ENCODE results near the gene PCBP3.

The PCBP3 gene

GRCh38 chr21:45932922-45933502 lies 289.5 kb downstream of the PCBP3 start:
- TF ChIP-seq, protein P1, sequence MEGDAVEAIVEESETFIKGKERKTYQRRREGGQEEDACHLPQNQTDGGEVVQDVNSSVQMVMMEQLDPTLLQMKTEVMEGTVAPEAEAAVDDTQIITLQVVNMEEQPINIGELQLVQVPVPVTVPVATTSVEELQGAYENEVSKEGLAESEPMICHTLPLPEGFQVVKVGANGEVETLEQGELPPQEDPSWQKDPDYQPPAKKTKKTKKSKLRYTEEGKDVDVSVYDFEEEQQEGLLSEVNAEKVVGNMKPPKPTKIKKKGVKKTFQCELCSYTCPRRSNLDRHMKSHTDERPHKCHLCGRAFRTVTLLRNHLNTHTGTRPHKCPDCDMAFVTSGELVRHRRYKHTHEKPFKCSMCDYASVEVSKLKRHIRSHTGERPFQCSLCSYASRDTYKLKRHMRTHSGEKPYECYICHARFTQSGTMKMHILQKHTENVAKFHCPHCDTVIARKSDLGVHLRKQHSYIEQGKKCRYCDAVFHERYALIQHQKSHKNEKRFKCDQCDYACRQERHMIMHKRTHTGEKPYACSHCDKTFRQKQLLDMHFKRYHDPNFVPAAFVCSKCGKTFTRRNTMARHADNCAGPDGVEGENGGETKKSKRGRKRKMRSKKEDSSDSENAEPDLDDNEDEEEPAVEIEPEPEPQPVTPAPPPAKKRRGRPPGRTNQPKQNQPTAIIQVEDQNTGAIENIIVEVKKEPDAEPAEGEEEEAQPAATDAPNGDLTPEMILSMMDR (IDR thresholded peaks at IDR 0.05; ENCODE audit: insufficient read depth, low read length, poor library complexity, severe bottlenecking) = no peak
- TF ChIP-seq EZH2phosphoT487 (conservative IDR thresholded peaks at IDR 0.05; ENCODE audit: low read length) = no peak
- H3K4me2 ChIP-seq (ENCODE audit: low read depth, low read length, poor library complexity, severe bottlenecking) = no peak overlapping the region
- H3K79me2 ChIP-seq (ENCODE audit: insufficient read depth, low read length) = no peaks in the 10 kb centered on the region

GRCh38 chr21:45934085-45934484 lies 290.6 kb downstream of the PCBP3 start:
- H3K36me3 ChIP-seq (ENCODE audit: low read length) = no peaks in the 10 kb centered on the region
- no peak overlapping the region for H3K4me2 ChIP-seq (ENCODE audit: low read depth, low read length, poor library complexity, severe bottlenecking)
- no peaks in the 10 kb centered on the region for H3K27me3 ChIP-seq (ENCODE audit: low read length)
- H3K27ac ChIP-seq (ENCODE audit: low read depth, low read length) = no peak overlapping the region
- no peaks in the 10 kb centered on the region for H4K20me1 ChIP-seq (ENCODE audit: low read depth, low read length)
- no peak overlapping the region for H2AFZ ChIP-seq (ENCODE audit: low read depth, low read length, severe bottlenecking)
- no peaks in the 10 kb centered on the region for H3K79me2 ChIP-seq (ENCODE audit: insufficient read depth, low read length)
- no peaks in the 10 kb centered on the region for H3K9me2 ChIP-seq (replicated peaks; ENCODE audit: insufficient read depth, low read length)
- no peak overlapping the region for H3K9ac ChIP-seq (ENCODE audit: low read length)
- no peaks in the 10 kb centered on the region for H3K9me3 ChIP-seq (ENCODE audit: insufficient read depth, low read length)
- H3F3A ChIP-seq (ENCODE audit: insufficient read depth) = no peaks in the 10 kb centered on the region
- H3K4me3 ChIP-seq (ENCODE audit: insufficient read depth, low read length, poor library complexity, severe bottlenecking) = no peak overlapping the region
- TF ChIP-seq EZH2phosphoT487 (conservative IDR thresholded peaks at IDR 0.05; ENCODE audit: low read length) = no peak
- TF ChIP-seq, protein P1 (IDR thresholded peaks at IDR 0.05; ENCODE audit: insufficient read depth, low read length, poor library complexity, severe bottlenecking) = no peak

More at GRCh38 chr21:45932922-45933502, 289.5 kb downstream of the PCBP3 start:
- no peaks in the 10 kb centered on the region for H3K27me3 ChIP-seq (ENCODE audit: low read length)
- H3K4me3 ChIP-seq (ENCODE audit: insufficient read depth, low read length, poor library complexity, severe bottlenecking) = no peak overlapping the region
- H3K9me3 ChIP-seq (ENCODE audit: insufficient read depth, low read length) = no peaks in the 10 kb centered on the region
- H3F3A ChIP-seq (ENCODE audit: insufficient read depth) = no peaks in the 10 kb centered on the region
- no peak overlapping the region for H2AFZ ChIP-seq (ENCODE audit: low read depth, low read length, severe bottlenecking)
- no peaks in the 10 kb centered on the region for H3K9me2 ChIP-seq (replicated peaks; ENCODE audit: insufficient read depth, low read length)
- H3K27ac ChIP-seq (ENCODE audit: low read depth, low read length) = no peak overlapping the region
- H3K9ac ChIP-seq (ENCODE audit: low read length) = no peak overlapping the region
- no peaks in the 10 kb centered on the region for H3K36me3 ChIP-seq (ENCODE audit: low read length)
- no peaks in the 10 kb centered on the region for H4K20me1 ChIP-seq (ENCODE audit: low read depth, low read length)

- no peaks in the 10 kb centered on the region for H3K79me2 ChIP-seq (ENCODE audit: insufficient read depth, low read length)
- H3F3A ChIP-seq (ENCODE audit: insufficient read depth) = no peaks in the 10 kb centered on the region
- H3K36me3 ChIP-seq (ENCODE audit: low read length) = no peaks in the 10 kb centered on the region
- H2AFZ ChIP-seq (ENCODE audit: low read depth, low read length, severe bottlenecking) = no peak overlapping the region
- H3K9me2 ChIP-seq (replicated peaks; ENCODE audit: insufficient read depth, low read length) = no peaks in the 10 kb centered on the region
- TF ChIP-seq, protein P1 (IDR thresholded peaks at IDR 0.05; ENCODE audit: insufficient read depth, low read length, poor library complexity, severe bottlenecking) = no peak
- TF ChIP-seq EZH2phosphoT487 (conservative IDR thresholded peaks at IDR 0.05; ENCODE audit: low read length) = no peak
- no peak overlapping the region for H3K9ac ChIP-seq (ENCODE audit: low read length)
- H3K4me3 ChIP-seq (ENCODE audit: insufficient read depth, low read length, poor library complexity, severe bottlenecking) = no peak overlapping the region
- no peaks in the 10 kb centered on the region for H4K20me1 ChIP-seq (ENCODE audit: low read depth, low read length)
- no peaks in the 10 kb centered on the region for H3K27me3 ChIP-seq (ENCODE audit: low read length)
- no peaks in the 10 kb centered on the region for H3K9me3 ChIP-seq (ENCODE audit: insufficient read depth, low read length)
- H3K4me2 ChIP-seq (ENCODE audit: low read depth, low read length, poor library complexity, severe bottlenecking) = no peak overlapping the region
- H3K27ac ChIP-seq (ENCODE audit: low read depth, low read length) = no peak overlapping the region
Measured at GRCh38 chr21:45934554-45934953, 291.0 kb downstream of the PCBP3 start.

Measured in SU-DHL-6 (cell line).